Naive B cell (primary cell): ENCODE measurements around the gene IPPK. TPM values are rescaled to one million over a fixed set of nuclear protein-coding genes. Genes with fewer than 3 reads are reported as not detected.
A peak's percentile ranks its signal among the peaks of the same experiment; 100 is the strongest.

ENCODE experiments used
- ATAC-seq, 2 donors: fragments of 150-1000 bp; cut with Tn5 transposase; 2 replicates each; pipeline ENCODE4 v1.10.0; 2021; ENCODE audit warnings: low read depth in 2 of 2, mild to moderate bottlenecking in 2 of 2, moderate library complexity in 2 of 2
- DNase-seq: peaks from one replicate; pipeline ENCODE4 v3.0.0; 2022
- H3K27ac Mint-ChIP-seq, 6 donors: one replicate each; pipeline ENCODE4 v1.8.0; 2020 to 2022; ENCODE audit warnings: mild to moderate bottlenecking in 6 of 6, mixed read lengths in 6 of 6, moderate library complexity in 5 of 6, inconsistent platforms in 2 of 6
- H3K27me3 Mint-ChIP-seq, 3 donors: one replicate each; pipeline ENCODE4 v1.8.0; 2021 to 2022; ENCODE audit warnings: mixed read lengths in 3 of 3, mild to moderate bottlenecking in 1 of 3
- H3K36me3 Mint-ChIP-seq, 2 donors: one replicate each; pipeline ENCODE4 v1.8.0; 2020 to 2022; ENCODE audit warnings: mixed read lengths in 2 of 2, inconsistent platforms in 1 of 2, mild to moderate bottlenecking in 1 of 2
- H3K4me1 Mint-ChIP-seq, 3 donors: one replicate each; pipeline ENCODE4 v1.8.0; 2020 to 2022; ENCODE audit warnings: mixed read lengths in 3 of 3, inconsistent platforms in 1 of 3, mild to moderate bottlenecking in 1 of 3, moderate library complexity in 1 of 3
- H3K4me3 Mint-ChIP-seq, 8 donors: one replicate each; pipeline ENCODE4 v1.8.0; 2020 to 2022; ENCODE audit warnings: mild to moderate bottlenecking in 8 of 8, mixed read lengths in 8 of 8, moderate library complexity in 8 of 8, inconsistent platforms in 2 of 8
- H3K9me3 Mint-ChIP-seq, 7 donors: one replicate each; pipeline ENCODE4 v1.8.0; 2020 to 2022; ENCODE audit warnings: mixed read lengths in 7 of 7, mild to moderate bottlenecking in 5 of 7, inconsistent platforms in 2 of 7, moderate library complexity in 1 of 7
- polyA plus RNA-seq, 6 donors: library from polyadenylated mRNA; unstranded; fragments of 300-500 nt; fragmentation: Illumina TruSeq; gene quantifications; one replicate each; pipeline ENCODE4 v1.2.3, GENCODE V29; 2021; ENCODE audit warnings: low read depth in 6 of 6

The IPPK gene
- polyA plus RNA-seq, 6 donors from 2014 or later, result 4.1 to 12.8 (median 6.1) TPM

DNA sequence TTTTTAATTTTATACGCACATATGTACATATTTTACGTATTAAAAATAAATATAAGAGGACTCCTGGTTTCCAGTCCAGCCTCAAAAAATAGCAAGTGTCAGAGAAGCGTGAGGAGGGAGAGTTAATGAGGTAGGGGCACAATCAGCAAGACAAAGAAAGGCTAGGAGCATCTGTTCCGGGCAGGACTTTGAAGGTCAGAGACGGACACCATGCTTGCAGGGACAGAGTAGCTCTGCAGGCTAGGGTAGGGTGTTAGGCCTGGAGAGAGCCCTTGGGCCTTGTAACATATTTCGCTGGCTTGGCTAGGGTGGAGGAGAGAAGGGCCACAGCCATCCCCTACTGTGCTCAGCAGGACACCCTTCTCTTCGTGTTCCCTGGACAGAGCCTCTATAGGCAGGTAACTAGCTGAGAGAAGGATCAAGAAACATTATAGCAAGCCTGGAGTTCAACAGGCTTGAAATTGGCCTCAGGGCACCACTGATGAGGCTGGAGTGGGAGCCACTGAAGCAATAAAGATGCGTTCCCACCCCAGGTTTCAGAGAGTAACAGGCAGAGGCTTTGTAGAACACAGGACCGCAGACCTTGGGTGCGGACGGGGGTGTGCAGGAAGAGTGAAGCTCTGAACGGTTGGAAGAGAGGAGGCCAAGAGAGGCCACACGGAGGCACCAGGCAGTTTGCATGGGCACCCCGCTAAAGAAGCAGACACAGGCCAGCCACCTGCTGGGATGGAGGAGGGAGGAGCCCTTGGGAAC is 9.7 kb upstream of the IPPK start:
- Mint-ChIP-seq H3K4me1 (peaks cover under 1 to 3% (median 1%) of the 10 kb centered on the region in 3 donors), H3K4me3 (no peak overlapping the region), H3K27ac (no peak overlapping the region)

DNA sequence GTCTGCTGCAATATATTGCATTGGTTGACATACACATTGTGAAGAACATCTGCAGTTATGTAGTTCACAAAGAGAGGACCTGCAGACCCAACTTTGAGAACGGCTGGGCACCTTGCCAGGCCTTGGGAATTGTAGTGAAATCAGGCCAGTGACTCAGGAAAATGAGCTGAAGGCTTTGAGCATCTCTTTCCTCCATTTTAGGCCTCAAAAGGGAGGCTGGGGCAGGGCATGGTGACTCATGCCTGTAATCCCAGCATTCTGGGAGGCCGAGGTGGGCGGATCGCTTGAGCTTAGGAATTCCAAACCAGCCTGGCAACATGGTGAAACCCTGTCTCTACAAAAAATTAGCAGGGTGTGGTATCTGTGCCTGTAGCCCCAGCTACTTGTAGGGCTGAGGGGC is 1.4 kb upstream of the IPPK start:
- Mint-ChIP-seq H3K36me3 (no peaks in the 10 kb centered on the region), H3K4me1 (peaks cover 22 to 35% (median 24%) of the 10 kb centered on the region in 3 donors), H3K27ac (peak overlapping the region in 3 of 6 donors; percentile 20 to 94 (median 49)), H3K27me3 (no peaks in the 10 kb centered on the region), H3K4me3 (peak overlapping the region; percentile 87 to 100 (median 96)), H3K9me3 (no peaks in the 10 kb centered on the region)
- ATAC-seq, result no peak
- DNase-seq, result no peak

More for the DNA sequence above, 9.7 kb upstream of the IPPK start:
- Mint-ChIP-seq H3K36me3 (no peaks in the 10 kb centered on the region), H3K27me3 (no peaks in the 10 kb centered on the region), H3K9me3 (no peaks in the 10 kb centered on the region)
- no peak for DNase-seq
- no peak for ATAC-seq

DNA sequence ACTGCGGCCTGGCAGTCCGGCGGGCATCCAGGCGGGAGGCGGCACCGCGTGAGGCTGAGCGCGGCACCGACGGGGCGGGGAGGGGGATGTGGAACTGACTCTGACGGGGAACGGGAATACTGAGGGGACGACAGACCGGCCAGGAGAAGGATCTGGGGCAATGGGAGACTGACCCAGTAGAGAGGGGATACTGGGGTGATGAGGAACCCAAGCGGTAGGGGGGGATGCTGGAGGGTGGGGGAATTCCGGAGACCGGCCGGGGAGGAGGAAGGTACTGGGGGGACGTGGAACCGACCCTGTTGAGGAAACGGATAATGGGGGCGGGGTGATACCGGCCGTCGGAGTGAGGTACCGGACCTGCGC is 423 bp downstream of the IPPK start:
- H3K27ac Mint-ChIP-seq, result peak overlapping the region; percentile 87 to 98 (median 94)
- no peaks in the 10 kb centered on the region for H3K27me3 Mint-ChIP-seq
- H3K36me3 Mint-ChIP-seq, result no peaks in the 10 kb centered on the region
- H3K9me3 Mint-ChIP-seq, result no peaks in the 10 kb centered on the region
- H3K4me1 Mint-ChIP-seq, result peaks cover 30 to 47% (median 33%) of the 10 kb centered on the region in 3 donors
- no peak for DNase-seq
- peak; percentile 24 to 29 for ATAC-seq
- peak overlapping the region; percentile 87 to 100 (median 96) for H3K4me3 Mint-ChIP-seq

DNA sequence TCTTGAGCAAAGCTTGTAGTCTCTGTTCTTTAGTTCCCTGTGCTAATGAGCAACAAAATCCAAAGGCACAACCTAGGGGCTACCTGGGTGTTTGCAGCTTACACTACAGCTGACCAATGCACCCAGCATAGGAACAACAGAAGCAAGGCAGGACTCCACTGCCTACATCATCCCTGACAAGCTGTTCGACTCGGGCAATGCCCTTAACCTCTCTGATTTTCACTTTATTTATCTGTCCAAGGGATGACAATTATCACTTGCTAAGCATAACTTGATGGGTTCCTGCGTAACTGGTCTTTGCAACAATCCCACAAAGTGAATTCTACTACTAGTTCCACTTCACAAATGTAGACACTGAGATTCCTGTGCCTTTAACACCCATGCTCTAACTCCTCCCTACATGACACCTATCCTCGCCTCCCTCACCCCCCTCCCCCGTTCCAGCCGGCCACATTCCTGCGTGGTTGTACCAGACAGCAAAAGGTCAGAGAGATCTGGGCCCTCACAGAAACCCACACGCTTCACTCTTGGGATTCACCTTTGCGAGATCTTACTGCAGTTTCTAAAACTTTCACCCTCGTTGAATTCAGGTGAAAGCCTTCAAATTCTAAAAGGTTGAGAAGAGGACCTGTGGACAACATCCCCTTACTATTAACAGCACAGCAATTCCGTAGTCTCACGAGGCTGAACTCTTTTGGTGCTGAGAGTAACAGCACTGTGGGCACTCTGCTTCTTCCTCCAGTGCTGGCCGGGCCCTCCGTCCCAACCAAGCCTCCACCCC is 995 bp downstream of the IPPK start:
- H3K27ac Mint-ChIP-seq, result peak overlapping the region; percentile 74 to 98 (median 94)
- H3K36me3 Mint-ChIP-seq, result no peaks in the 10 kb centered on the region
- no peak for ATAC-seq
- DNase-seq, result no peak
- H3K4me1 Mint-ChIP-seq, result peaks cover 31 to 47% (median 33%) of the 10 kb centered on the region in 3 donors
- no peaks in the 10 kb centered on the region for H3K9me3 Mint-ChIP-seq
- H3K27me3 Mint-ChIP-seq, result no peaks in the 10 kb centered on the region
- H3K4me3 Mint-ChIP-seq, result peak overlapping the region; percentile 87 to 100 (median 96)

DNA sequence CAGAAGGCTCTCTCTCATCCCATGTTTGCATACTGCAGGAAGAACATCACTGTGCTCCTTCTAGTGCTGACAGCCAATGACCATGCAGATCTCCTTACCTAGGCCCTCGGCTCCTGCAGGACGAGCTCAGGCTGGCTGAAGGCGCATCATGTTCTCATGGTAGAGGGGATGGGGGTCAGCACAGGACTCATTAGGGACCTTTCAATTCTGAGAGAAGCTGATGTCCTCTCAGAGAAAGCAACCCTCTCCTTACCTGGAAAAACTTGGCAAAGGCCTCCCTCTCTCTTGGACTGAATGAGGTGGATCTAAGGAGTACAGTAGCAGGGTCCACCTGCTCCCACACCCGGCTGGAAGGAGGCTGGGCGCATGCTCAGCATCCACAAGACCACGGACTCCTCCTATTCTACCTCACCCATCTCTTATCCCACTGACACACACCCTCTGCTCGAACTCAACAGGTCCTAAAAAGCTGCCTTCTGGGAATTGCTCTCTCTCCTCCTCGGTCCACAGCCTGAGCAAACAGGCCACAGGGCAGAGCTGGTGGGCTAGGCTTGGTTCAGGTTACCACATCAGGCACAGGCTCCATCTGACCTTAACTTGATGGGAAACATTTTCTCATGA is 2.9 kb downstream of the IPPK start:
- no peak for DNase-seq
- Mint-ChIP-seq H3K4me3 (peak overlapping the region in 3 of 8 donors; percentile 44 to 100 (median 56)), H3K27ac (peak overlapping the region in 1 of 6 donors; percentile 81), H3K27me3 (no peaks in the 10 kb centered on the region), H3K36me3 (no peaks in the 10 kb centered on the region), H3K9me3 (no peaks in the 10 kb centered on the region), H3K4me1 (peaks cover 35 to 54% (median 44%) of the 10 kb centered on the region in 3 donors)
- no peak for ATAC-seq

DNA sequence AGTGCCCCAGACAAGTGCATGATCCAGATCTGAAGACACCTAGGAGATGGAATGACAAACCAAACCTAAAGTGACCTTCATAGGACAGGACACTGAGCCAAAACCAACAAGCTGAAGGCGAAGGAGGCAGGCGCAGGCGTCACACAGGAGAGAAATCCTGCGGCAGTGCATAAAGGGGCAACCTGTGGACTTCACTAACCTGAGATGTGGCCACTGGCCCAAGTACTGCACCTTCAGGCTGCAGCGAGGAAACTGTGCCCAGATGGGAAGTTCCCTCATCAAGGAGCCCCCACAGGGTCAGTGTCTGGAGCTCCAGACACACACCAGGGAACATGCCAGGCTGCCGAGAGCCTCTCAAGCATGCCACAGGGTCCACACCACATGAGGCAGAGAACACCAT is 3.7 kb downstream of the IPPK start:
- no peak for ATAC-seq
- H3K4me3 Mint-ChIP-seq, result peak overlapping the region in 3 of 8 donors; percentile 3 to 100 (median 82)
- H3K9me3 Mint-ChIP-seq, result no peaks in the 10 kb centered on the region
- no peaks in the 10 kb centered on the region for H3K27me3 Mint-ChIP-seq
- peak overlapping the region in 4 of 6 donors; percentile 41 to 49 (median 42) for H3K27ac Mint-ChIP-seq
- peaks cover 41 to 60% (median 50%) of the 10 kb centered on the region in 3 donors for H3K4me1 Mint-ChIP-seq
- no peak for DNase-seq
- H3K36me3 Mint-ChIP-seq, result no peaks in the 10 kb centered on the region

DNA sequence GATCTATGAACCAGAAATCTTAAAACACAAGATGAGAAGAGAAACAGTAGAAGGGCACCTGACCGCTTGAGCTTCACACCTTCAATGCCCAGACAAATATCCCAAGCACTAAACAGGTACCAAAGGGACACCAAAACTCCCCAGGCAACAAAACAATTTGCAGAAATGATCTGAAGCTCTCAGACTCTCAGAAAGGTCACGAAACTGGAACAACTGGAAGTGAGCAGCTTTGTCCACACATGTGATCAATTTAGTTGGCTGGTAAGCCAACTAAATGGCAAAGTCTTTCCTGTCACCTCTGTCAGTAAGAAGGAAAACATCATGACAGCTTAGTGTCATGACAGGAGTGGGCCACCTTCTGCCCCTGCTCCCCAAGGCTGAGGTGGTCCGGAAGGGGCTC is 4.1 kb downstream of the IPPK start:
- no peaks in the 10 kb centered on the region for H3K9me3 Mint-ChIP-seq
- peak overlapping the region in 4 of 6 donors; percentile 9 to 49 (median 41) for H3K27ac Mint-ChIP-seq
- DNase-seq (no peak), ATAC-seq (no peak)
- H3K4me1 Mint-ChIP-seq, result peaks cover 41 to 60% (median 54%) of the 10 kb centered on the region in 3 donors
- peak overlapping the region in 2 of 8 donors; percentile 82 to 100 for H3K4me3 Mint-ChIP-seq
- no peaks in the 10 kb centered on the region for H3K36me3 Mint-ChIP-seq
- H3K27me3 Mint-ChIP-seq, result no peaks in the 10 kb centered on the region

DNA sequence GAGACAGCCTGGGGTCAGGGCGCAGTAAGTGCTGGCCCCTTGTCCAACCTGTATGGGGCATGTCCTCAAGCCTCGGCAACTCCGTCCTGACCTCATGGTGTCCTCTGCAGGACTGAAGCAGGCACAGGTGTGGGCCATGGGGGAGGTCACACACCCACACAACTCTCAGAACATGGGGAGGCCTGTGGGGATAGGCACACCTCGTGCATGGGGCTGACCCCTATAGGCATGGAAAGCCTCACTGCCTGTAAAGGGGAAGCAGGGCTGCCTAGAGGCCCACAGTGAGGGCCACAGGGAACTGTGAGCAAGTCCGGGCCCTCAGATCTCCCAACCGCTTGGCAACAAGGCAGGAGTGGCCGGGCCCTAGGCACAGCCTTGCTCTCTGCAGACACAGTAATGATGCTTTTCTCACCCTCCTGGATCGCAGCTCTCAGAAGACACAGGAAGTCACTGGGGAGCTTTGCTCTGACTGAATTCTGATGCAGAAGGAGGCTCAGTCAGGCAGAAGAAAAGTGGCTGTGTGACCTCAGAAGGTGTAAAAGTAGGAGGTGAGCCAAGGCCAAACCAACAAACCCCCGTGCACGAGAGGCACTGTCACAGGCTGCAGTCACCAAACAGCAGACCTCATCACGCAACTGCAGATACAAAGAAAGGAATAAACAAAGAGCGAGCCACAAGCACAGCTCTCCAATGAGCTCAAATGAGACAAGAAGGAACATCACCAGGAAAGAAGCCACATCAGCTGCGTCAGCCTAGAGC is 5.4 kb downstream of the IPPK start:
- Mint-ChIP-seq H3K4me3 (peak overlapping the region in 1 of 8 donors; percentile 52), H3K27me3 (no peaks in the 10 kb centered on the region), H3K4me1 (peaks cover 40 to 59% (median 56%) of the 10 kb centered on the region in 3 donors), H3K9me3 (no peaks in the 10 kb centered on the region), H3K36me3 (no peaks in the 10 kb centered on the region), H3K27ac (peak overlapping the region in 2 of 6 donors; percentile 28 to 62)
- DNase-seq (no peak), ATAC-seq (no peak)

DNA sequence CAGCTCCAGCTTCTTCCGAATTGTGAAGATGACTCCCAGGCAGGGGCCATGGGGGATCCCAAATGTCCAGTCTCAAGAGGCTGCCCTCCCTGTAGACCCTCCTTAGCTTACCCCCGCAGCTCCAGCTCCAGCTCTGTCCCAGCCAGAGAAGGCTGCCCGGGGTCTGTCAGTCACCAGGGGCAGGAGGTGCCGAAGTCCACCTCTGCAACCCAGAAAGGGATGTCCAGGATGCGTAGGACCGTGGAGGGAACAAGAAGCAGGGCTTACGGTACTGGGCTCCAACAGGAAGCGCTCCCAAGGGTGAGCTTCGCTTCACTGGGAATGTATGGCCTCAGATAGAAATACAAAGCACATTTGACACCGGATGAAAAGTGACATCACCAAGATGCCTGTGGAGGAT is 6.0 kb downstream of the IPPK start:
- Mint-ChIP-seq H3K27me3 (no peaks in the 10 kb centered on the region), H3K4me3 (peak overlapping the region in 1 of 8 donors; percentile 52), H3K9me3 (no peaks in the 10 kb centered on the region), H3K4me1 (peaks cover 34 to 56% (median 50%) of the 10 kb centered on the region in 3 donors), H3K27ac (peak overlapping the region in 1 of 6 donors; percentile 34), H3K36me3 (no peaks in the 10 kb centered on the region)
- ATAC-seq (no peak), DNase-seq (no peak)

DNA sequence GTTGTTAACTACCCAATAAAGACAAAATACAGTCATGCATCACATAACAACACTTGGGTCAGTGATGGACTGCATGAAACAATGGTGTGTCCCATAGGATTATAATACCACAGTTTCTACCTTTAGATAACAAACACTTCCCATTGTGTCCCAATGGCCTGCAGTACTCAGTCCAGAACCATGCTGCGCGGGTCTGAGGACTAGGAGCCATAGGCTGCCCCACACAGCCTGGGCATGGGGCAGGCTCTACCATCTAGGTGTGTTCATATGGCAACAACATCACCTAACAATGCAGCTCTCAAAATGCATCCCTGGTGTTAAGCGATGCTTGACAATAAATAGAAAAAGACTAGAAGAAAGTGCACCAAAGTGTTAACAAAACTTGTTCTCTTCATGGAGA is 6.8 kb downstream of the IPPK start:
- DNase-seq (no peak), ATAC-seq (no peak)
- Mint-ChIP-seq H3K27ac (no peak overlapping the region), H3K4me3 (peak overlapping the region in 1 of 8 donors; percentile 0), H3K9me3 (no peaks in the 10 kb centered on the region), H3K4me1 (peaks cover 27 to 50% (median 42%) of the 10 kb centered on the region in 3 donors), H3K27me3 (no peaks in the 10 kb centered on the region), H3K36me3 (no peaks in the 10 kb centered on the region)

DNA sequence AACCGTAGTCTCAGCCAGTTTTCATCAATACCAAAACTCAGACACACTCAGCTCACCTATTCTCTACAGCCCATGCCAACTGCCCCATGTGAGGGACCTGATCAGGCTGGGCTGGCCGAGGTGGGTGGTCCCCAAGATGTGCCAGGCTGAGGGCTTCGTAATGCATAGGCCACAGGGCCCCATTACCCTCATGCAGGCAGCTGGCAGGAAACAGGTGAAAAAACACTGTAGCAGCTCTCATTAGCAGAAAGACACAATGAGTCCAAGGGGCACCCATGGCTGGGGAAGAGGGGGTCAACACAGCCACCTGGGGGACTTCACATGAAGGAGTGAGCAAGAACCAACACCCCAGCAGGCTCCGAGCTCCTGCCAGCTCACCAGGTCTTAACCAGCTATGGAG is 8.2 kb downstream of the IPPK start:
- no peaks in the 10 kb centered on the region for H3K36me3 Mint-ChIP-seq
- no peak for ATAC-seq
- H3K27me3 Mint-ChIP-seq, result no peaks in the 10 kb centered on the region
- H3K27ac Mint-ChIP-seq, result no peak overlapping the region
- no peak for DNase-seq
- no peaks in the 10 kb centered on the region for H3K9me3 Mint-ChIP-seq
- H3K4me3 Mint-ChIP-seq, result peak overlapping the region in 1 of 8 donors; percentile 25
- peaks cover 20 to 41% (median 33%) of the 10 kb centered on the region in 3 donors for H3K4me1 Mint-ChIP-seq

DNA sequence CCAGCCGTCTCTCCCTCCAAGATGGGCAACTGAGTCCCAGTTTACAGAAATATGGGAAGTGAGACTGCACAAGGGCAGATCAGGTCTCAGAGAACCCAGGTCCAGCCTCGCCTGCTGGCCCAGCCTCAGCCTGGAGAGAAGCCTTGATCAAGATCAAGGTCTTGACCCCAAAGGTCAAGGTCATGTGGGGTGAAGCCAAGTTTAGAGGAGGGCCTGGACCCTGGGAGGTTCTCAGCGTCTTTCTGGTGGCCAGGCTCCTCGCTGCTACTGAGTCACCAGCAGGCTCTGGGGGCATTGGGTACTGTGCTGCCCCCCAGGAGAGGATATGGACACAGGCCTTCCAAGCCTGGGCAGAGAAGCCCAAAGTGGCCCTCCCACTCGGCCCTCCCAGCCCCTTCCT is 8.8 kb downstream of the IPPK start:
- H3K27me3 Mint-ChIP-seq, result no peaks in the 10 kb centered on the region
- no peak overlapping the region for H3K27ac Mint-ChIP-seq
- H3K36me3 Mint-ChIP-seq, result peaks cover 0 to 4% of the 10 kb centered on the region in 2 donors
- H3K4me3 Mint-ChIP-seq, result no peak overlapping the region
- ATAC-seq, result no peak
- no peaks in the 10 kb centered on the region for H3K9me3 Mint-ChIP-seq
- peaks cover 18 to 40% (median 32%) of the 10 kb centered on the region in 3 donors for H3K4me1 Mint-ChIP-seq
- DNase-seq, result no peak

DNA sequence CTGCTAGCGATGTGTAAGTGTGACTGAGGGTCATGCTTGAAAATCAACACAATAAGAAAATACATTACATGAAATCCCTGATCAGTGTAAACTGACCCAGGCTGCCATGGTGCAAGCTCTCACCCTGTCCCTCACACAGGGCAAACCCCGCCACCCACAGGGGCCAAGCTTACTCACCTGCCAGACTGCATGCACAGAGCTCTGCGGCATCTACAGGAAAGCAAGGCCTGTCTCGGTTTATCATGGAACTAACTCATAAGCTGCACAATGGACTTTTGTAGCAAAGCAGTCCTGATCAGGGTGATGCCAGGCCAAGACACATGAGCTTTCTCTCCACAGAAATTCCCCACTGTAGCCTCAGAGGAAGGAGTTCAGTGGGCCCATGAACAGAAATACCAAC is 9.7 kb downstream of the IPPK start:
- peak overlapping the region in 1 of 6 donors; percentile 15 for H3K27ac Mint-ChIP-seq
- DNase-seq (no peak), ATAC-seq (no peak)
- no peaks in the 10 kb centered on the region for H3K27me3 Mint-ChIP-seq
- peaks cover 16 to 40% (median 37%) of the 10 kb centered on the region in 3 donors for H3K4me1 Mint-ChIP-seq
- no peaks in the 10 kb centered on the region for H3K9me3 Mint-ChIP-seq
- peaks cover 5 to 6% of the 10 kb centered on the region in 2 donors for H3K36me3 Mint-ChIP-seq
- no peak overlapping the region for H3K4me3 Mint-ChIP-seq
